Measurements from ENCODE around the gene NREP. TPM values are rescaled to one million over a fixed set of nuclear protein-coding genes. Genes with fewer than 3 reads are reported as not detected.

NREP gene
- total RNA-seq, 1 donor from 2014 or later, result 1,006 TPM

DNA sequence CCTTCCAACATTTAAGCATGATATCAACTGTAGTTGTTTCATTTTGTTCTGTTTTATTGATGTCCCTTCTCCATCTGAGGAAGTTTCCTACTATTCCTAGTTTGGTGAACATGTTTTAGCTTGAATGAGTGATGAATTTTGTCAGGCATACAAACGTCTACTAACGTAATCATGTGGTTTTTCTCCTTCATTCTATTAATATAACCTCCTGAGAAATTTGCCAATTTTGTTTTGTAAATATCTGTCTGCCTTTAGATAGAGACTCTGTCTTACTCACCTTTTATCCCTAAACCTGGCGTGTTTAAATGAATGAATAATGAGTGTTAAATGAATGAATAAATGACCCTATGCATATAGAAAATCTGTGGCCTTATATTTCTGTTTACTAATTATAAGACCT is 26.5 kb upstream of the NREP start:
- H3K9me3 Mint-ChIP-seq (ENCODE audit: low read depth), result peaks cover 21% of the 10 kb centered on the region
- H3K27me3 Mint-ChIP-seq (ENCODE audit: low read depth), result no peaks in the 10 kb centered on the region
- no peak for DNase-seq (ENCODE audit: low spot score)
- H3K4me1 Mint-ChIP-seq (ENCODE audit: low read depth), result peaks cover 78% of the 10 kb centered on the region
- H3K36me3 Mint-ChIP-seq (ENCODE audit: low read depth), result peaks cover 14% of the 10 kb centered on the region
- no peak overlapping the region for H3K4me3 Mint-ChIP-seq (ENCODE audit: unreplicated experiment)
- TF ChIP-seq, protein P1, sequence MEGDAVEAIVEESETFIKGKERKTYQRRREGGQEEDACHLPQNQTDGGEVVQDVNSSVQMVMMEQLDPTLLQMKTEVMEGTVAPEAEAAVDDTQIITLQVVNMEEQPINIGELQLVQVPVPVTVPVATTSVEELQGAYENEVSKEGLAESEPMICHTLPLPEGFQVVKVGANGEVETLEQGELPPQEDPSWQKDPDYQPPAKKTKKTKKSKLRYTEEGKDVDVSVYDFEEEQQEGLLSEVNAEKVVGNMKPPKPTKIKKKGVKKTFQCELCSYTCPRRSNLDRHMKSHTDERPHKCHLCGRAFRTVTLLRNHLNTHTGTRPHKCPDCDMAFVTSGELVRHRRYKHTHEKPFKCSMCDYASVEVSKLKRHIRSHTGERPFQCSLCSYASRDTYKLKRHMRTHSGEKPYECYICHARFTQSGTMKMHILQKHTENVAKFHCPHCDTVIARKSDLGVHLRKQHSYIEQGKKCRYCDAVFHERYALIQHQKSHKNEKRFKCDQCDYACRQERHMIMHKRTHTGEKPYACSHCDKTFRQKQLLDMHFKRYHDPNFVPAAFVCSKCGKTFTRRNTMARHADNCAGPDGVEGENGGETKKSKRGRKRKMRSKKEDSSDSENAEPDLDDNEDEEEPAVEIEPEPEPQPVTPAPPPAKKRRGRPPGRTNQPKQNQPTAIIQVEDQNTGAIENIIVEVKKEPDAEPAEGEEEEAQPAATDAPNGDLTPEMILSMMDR (IDR thresholded peaks at IDR 0.05), result no peak
- H3K27ac Mint-ChIP-seq (ENCODE audit: unreplicated experiment), result peak overlapping the region; percentile 88

DNA sequence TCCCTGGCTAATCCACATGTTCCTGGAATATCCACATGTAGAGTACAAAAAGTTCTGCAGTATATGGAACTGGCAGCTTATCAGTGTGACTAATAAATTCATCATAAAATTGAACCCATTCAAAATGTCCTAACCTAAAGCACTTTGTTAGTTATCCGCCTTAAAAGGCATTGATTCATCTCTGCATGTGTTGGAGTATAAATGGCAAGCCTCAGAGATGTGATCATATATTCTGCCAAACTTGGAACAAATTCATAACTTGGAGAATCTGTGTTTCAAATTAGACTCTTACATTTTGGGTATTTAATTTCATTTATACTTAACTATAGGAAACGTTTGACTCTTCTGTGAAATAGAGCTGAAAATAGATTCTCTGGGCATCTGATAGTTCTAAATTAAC is 25.2 kb upstream of the NREP start:
- Mint-ChIP-seq H3K27ac (ENCODE audit: unreplicated experiment) (peak overlapping the region; percentile 72), H3K4me3 (ENCODE audit: unreplicated experiment) (no peak overlapping the region)

GRCh38 chr5:111781200-111781599 is 24.2 kb upstream of the NREP start:
- TF ChIP-seq, protein P1 (IDR thresholded peaks at IDR 0.05), result no peak
- Mint-ChIP-seq H3K4me3 (ENCODE audit: unreplicated experiment) (peak overlapping the region; percentile 21), H3K4me1 (ENCODE audit: low read depth) (peaks cover 81% of the 10 kb centered on the region), H3K27ac (ENCODE audit: unreplicated experiment) (peak overlapping the region; percentile 90), H3K36me3 (ENCODE audit: low read depth) (peaks cover 8% of the 10 kb centered on the region), H3K9me3 (ENCODE audit: low read depth) (peaks cover 11% of the 10 kb centered on the region), H3K27me3 (ENCODE audit: low read depth) (no peaks in the 10 kb centered on the region)
- no peak for DNase-seq (ENCODE audit: low spot score)

More for the DNA sequence above, 25.2 kb upstream of the NREP start:
- TF ChIP-seq, protein P1 (IDR thresholded peaks at IDR 0.05), result no peak
- Mint-ChIP-seq H3K36me3 (ENCODE audit: low read depth) (peaks cover 11% of the 10 kb centered on the region), H3K27me3 (ENCODE audit: low read depth) (no peaks in the 10 kb centered on the region), H3K9me3 (ENCODE audit: low read depth) (peaks cover 18% of the 10 kb centered on the region), H3K4me1 (ENCODE audit: low read depth) (peaks cover 80% of the 10 kb centered on the region)
- DNase-seq (ENCODE audit: low spot score), result no peak

DNA sequence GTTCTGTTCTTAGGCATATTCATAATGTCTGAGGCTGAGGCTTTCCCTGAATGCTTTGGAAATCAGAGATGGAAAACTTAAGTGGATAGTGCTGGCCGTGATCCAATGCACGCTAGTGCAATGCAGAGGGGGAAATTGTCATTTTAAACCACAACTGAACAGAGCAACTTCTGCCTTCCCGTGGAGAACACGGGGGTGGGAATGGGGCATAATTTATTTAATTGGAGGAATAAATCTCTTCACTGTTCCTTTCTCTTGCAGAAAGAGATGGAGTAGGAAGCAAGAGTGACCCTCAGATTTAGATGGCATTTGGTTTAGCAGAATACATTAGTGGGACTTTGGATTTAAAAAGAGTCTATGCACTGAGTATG is 22.9 kb upstream of the NREP start:
- Mint-ChIP-seq H3K9me3 (ENCODE audit: low read depth) (peaks cover 3% of the 10 kb centered on the region), H3K4me3 (ENCODE audit: unreplicated experiment) (no peak overlapping the region), H3K27ac (ENCODE audit: unreplicated experiment) (peak overlapping the region; percentile 80), H3K4me1 (ENCODE audit: low read depth) (peaks cover 83% of the 10 kb centered on the region), H3K36me3 (ENCODE audit: low read depth) (peaks cover 2% of the 10 kb centered on the region), H3K27me3 (ENCODE audit: low read depth) (no peaks in the 10 kb centered on the region)
- TF ChIP-seq, protein P1 (IDR thresholded peaks at IDR 0.05), result no peak
- DNase-seq (ENCODE audit: low spot score), result no peak

GRCh38 chr5:111779260-111779921 is 22.4 kb upstream of the NREP start:
- no peaks in the 10 kb centered on the region for H3K27me3 Mint-ChIP-seq (ENCODE audit: low read depth)
- peak overlapping the region; percentile 80 for H3K27ac Mint-ChIP-seq (ENCODE audit: unreplicated experiment)

More at GRCh38 chr5:111779260-111779921, 22.4 kb upstream of the NREP start:
- Mint-ChIP-seq H3K4me3 (ENCODE audit: unreplicated experiment) (no peak overlapping the region), H3K36me3 (ENCODE audit: low read depth) (no peaks in the 10 kb centered on the region), H3K9me3 (ENCODE audit: low read depth) (no peaks in the 10 kb centered on the region), H3K4me1 (ENCODE audit: low read depth) (peaks cover 83% of the 10 kb centered on the region)
- TF ChIP-seq, protein P1 (IDR thresholded peaks at IDR 0.05), result no peak
- DNase-seq (ENCODE audit: low spot score), result no peak
